Esophagus squamous epithelium (tissue), 5 donors: Measurements from ENCODE around the gene WIZ. TPM values are rescaled to one million over a fixed set of nuclear protein-coding genes. Genes with fewer than 3 reads are reported as not detected.

Source experiments
- DNase-seq: peaks from one replicate; lab custom pipeline; 2025; lab: John Stamatoyannopoulos, UW
- H3K27ac ChIP-seq, 4 donors: fragments of 200-600 bp; sonication (generic); one replicate each; pipeline ENCODE4 v1.5.1; 2016 to 2019; ENCODE audit warnings: mild to moderate bottlenecking in 1 of 4
- H3K27me3 ChIP-seq, 4 donors: fragments of 200-600 bp; sonication (generic); 1 replicate in 3 of 4; 2 replicates in 1 of 4; pipeline versions ENCODE4 v1.5.1 to v1.6.0; 2017 to 2021; ENCODE audit warnings: antibody characterized with exemption in 1 of 4
- H3K36me3 ChIP-seq, 3 donors: fragments of 200-600 bp; sonication (generic); one replicate each; pipeline ENCODE4 v1.5.1; 2016 to 2019
- H3K4me1 ChIP-seq, 3 donors: fragments of 200-600 bp; sonication (generic); one replicate each; pipeline ENCODE4 v1.5.1; 2017 to 2019
- H3K4me3 ChIP-seq, 4 donors: fragments of 200-600 bp; sonication (generic); 1 replicate in 3 of 4; 2 replicates in 1 of 4; pipeline ENCODE4 v1.5.1; 2016 to 2019; ENCODE audit warnings: mild to moderate bottlenecking in 2 of 4, moderate library complexity in 1 of 4
- H3K9me3 ChIP-seq, 3 donors: fragments of 200-600 bp; sonication (generic); one replicate each; pipeline ENCODE4 v1.5.1; 2016 to 2019
- POLR2A ChIP-seq, 4 donors: fragments of 450-650 bp; IDR thresholded peaks; one replicate each; pipeline ENCODE4 v1.6.1; 2017; ENCODE audit warnings: antibody characterized with exemption in 4 of 4, mild to moderate bottlenecking in 4 of 4, moderate library complexity in 3 of 4
- WGBS, 2 donors: methylation state at CpG; one replicate each; pipeline ENCODE4 v1.1.5; 2018; 5-methylcytosine and 5-hydroxymethylcytosine counted together
- intact Hi-C: fragments of 100-400 bp; cut with DNase I; formaldehyde crosslinking; loops from one replicate; pipeline ENCODE4 v1.15.0; 2022
- total RNA-seq, 4 donors: library from RNA; depleted of rRNA; stranded (reverse); fragments of >200 nt; gene quantifications; one replicate each; pipeline ENCODE4 v1.1.0, GENCODE V29; 2016
- TF ChIP-seq, protein P1 (sequence below), 6 experiments: fragments of 450-650 bp in 4 of 6; fragments of 200-600 bp in 2 of 6; sonication (generic) in 2 of 6; IDR thresholded peaks; one replicate each; pipeline ENCODE4 v1.5.1; 2016 to 2019; ENCODE audit warnings: antibody characterized with exemption in 6 of 6, mild to moderate bottlenecking in 4 of 6, moderate library complexity in 4 of 6
- donor health status: DM: yes; HTN: yes; CAD: no.

Gene WIZ
- total RNA-seq, 4 donors from 2014 or later, result 17.2 to 36.5 (median 30.0) TPM

DNA sequence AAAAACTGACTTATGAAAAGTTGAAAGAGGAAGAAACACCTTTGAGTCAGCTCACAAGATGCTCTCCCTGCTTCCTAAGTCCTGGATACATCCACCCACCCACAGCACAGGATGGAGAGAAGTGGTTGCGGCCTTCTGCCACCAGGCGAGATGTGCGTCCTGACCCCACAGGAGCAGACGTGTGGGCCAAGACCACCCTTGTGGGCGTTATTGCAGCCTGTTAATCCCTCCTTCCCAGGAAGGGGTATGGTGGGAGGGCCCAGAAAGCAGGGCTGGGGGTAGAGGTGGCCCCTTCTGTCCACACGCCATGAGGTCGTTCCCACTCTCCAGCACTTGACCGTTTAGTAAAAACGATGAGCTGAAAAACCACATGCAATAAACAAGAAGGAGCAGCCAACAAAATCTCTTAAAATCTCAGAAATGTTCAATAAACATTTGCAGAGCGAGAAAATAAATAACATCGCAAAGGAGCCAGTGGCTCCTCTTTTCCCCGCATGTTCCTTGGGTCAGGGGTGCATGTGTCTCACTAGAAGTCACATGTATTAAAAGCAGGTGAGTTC lies 28.5 kb downstream of the WIZ start:
- intact Hi-C loops, result no loop called here
- peaks cover 22 to 53% (median 31%) of the 10 kb centered on the region in 3 donors for H3K4me1 ChIP-seq
- 82 to 83% methylated on average over 12 of the region's 12 CpGs for WGBS, 2 donors
- TF ChIP-seq, protein P1, sequence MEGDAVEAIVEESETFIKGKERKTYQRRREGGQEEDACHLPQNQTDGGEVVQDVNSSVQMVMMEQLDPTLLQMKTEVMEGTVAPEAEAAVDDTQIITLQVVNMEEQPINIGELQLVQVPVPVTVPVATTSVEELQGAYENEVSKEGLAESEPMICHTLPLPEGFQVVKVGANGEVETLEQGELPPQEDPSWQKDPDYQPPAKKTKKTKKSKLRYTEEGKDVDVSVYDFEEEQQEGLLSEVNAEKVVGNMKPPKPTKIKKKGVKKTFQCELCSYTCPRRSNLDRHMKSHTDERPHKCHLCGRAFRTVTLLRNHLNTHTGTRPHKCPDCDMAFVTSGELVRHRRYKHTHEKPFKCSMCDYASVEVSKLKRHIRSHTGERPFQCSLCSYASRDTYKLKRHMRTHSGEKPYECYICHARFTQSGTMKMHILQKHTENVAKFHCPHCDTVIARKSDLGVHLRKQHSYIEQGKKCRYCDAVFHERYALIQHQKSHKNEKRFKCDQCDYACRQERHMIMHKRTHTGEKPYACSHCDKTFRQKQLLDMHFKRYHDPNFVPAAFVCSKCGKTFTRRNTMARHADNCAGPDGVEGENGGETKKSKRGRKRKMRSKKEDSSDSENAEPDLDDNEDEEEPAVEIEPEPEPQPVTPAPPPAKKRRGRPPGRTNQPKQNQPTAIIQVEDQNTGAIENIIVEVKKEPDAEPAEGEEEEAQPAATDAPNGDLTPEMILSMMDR (IDR thresholded peaks at IDR 0.05), result no peak
- no peak for TF ChIP-seq POLR2A (IDR thresholded peaks at IDR 0.05)
- no peak for DNase-seq
- H3K9me3 ChIP-seq, result no peaks in the 10 kb centered on the region
- H3K27ac ChIP-seq, result peak overlapping the region in 3 of 4 donors; percentile 45 to 70 (median 54)
- no peaks in the 10 kb centered on the region for H3K27me3 ChIP-seq
- peaks cover 34 to 54% (median 35%) of the 10 kb centered on the region in 3 donors for H3K36me3 ChIP-seq
- H3K4me3 ChIP-seq, result no peak overlapping the region

DNA sequence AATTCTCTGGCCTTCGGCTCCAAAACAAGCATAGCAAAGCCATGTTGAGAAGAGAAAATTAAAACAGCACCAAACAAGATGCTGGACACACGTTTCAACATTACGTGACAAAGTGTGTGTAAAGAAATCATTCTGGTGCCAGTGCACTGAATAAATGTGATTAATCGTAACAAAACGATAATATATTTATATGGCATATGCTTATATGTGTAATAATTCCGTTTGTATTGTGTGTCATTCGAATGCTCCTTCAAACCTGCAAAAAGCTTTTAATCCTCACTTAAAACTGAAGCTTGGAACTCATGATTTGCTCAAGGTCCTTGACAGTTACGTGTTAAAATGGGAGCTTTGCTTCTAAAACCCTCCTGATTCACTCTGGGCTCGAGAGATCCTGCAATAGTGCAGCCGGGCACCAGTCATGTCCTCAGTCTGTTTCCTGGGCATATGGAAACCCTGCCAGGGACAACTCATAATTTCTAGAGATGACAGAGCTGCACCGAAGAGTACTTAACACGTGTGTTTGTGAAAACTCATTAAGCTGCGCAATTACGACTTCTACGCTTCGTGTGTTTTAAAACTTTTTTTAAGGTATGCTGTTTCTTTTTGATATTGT lies 30.2 kb downstream of the WIZ start:
- DNase-seq, result no peak
- Histone ChIP-seq H3K9me3 (no peaks in the 10 kb centered on the region), H3K36me3 (peaks cover 20 to 51% (median 25%) of the 10 kb centered on the region in 3 donors), H3K4me3 (peak overlapping the region; percentile 18 to 90 (median 86)), H3K4me1 (peaks cover 22 to 70% (median 39%) of the 10 kb centered on the region in 3 donors), H3K27ac (peak overlapping the region in 3 of 4 donors; percentile 64 to 92 (median 69)), H3K27me3 (no peaks in the 10 kb centered on the region)
- intact Hi-C loops, result no loop called here
- 20 to 22% methylated on average over 15 of the region's 16 CpGs for WGBS, 2 donors
- no peak for TF ChIP-seq POLR2A (IDR thresholded peaks at IDR 0.05)
- TF ChIP-seq, protein P1 (IDR thresholded peaks at IDR 0.05), result peak in 1 of 6 experiments; percentile 4

GRCh38 chr19:15418579-15419412 lies 31.0 kb downstream of the WIZ start, which contains the start of gene AKAP8L:
TSS of gene AKAP8L (minus strand) at chr19:15418988. CDS start at chr19:15418923, 65 bp downstream.
- peaks cover 22 to 77% (median 40%) of the 10 kb centered on the region in 3 donors for H3K4me1 ChIP-seq
- peaks cover 14 to 43% (median 18%) of the 10 kb centered on the region in 3 donors for H3K36me3 ChIP-seq
- no peaks in the 10 kb centered on the region for H3K27me3 ChIP-seq
- 0% methylated on average over 3 to 11 of the region's 61 CpGs for WGBS, 2 donors
- TF ChIP-seq, protein P1 (IDR thresholded peaks at IDR 0.05), result peak; percentile 48 to 83 (median 74)
- peak in 2 of 4 donors; percentile 89 to 91 for TF ChIP-seq POLR2A (IDR thresholded peaks at IDR 0.05)
- intact Hi-C loops, result no loop called here
- H3K27ac ChIP-seq, result peak within 1 kb of the TSS; percentile 92 to 94 (median 92)
- DNase-seq, result peak; percentile 99
- peak within 1 kb of the TSS; percentile 83 to 97 (median 89) for H3K4me3 ChIP-seq
- H3K9me3 ChIP-seq, result no peaks in the 10 kb centered on the region

GRCh38 chr19:15418231-15418578 lies 31.6 kb downstream of the WIZ start:
- intact Hi-C loops, result no loop called here

More at GRCh38 chr19:15418231-15418578, 31.6 kb downstream of the WIZ start:
- H3K4me1 ChIP-seq, result peaks cover 22 to 83% (median 46%) of the 10 kb centered on the region in 3 donors
- no peaks in the 10 kb centered on the region for H3K27me3 ChIP-seq
- peak overlapping the region; percentile 92 to 94 (median 92) for H3K27ac ChIP-seq
- DNase-seq, result no peak
- peak overlapping the region; percentile 83 to 97 (median 89) for H3K4me3 ChIP-seq
- H3K9me3 ChIP-seq, result no peaks in the 10 kb centered on the region
- 0 to 5% methylated on average over 5 to 12 of the region's 16 CpGs for WGBS, 2 donors
- TF ChIP-seq POLR2A (IDR thresholded peaks at IDR 0.05), result no peak
- TF ChIP-seq, protein P1 (IDR thresholded peaks at IDR 0.05), result no peak
- H3K36me3 ChIP-seq, result peaks cover 8 to 37% (median 12%) of the 10 kb centered on the region in 3 donors
